Natural killer cell (primary cell): ENCODE results near the gene PHF23. TPM values are rescaled to one million over a fixed set of nuclear protein-coding genes. Genes with fewer than 3 reads are reported as not detected.
"Not testable (repeated sequence)": the region's sequence is repeated elsewhere in the genome, so short reads cannot be mapped to it uniquely, and the experiment has no call there.

Source experiments
- ATAC-seq, 3 donors: fragments of 150-1000 bp in 2 of 3; fragments of 200-7000 bp in 1 of 3; cut with Tn5 transposase; 1 replicate in 1 of 3; 2 replicates in 2 of 3; pipeline ENCODE4 v1.10.0; 2021; ENCODE audit warnings: mild to moderate bottlenecking in 2 of 3, moderate library complexity in 2 of 3
- DNase-seq, 2 donors: peaks; one replicate each; pipeline versions ENCODE4 v3.0.0 to v3.0.0-alpha.2; 2013 to 2021; ENCODE audit warnings: mixed read lengths in 1 of 2
- H3K27ac ChIP-seq: one replicate; pipeline ENCODE4 v1.5.1; 2013; ENCODE audit warnings: mild to moderate bottlenecking, low read length
- H3K27me3 ChIP-seq: one replicate; pipeline ENCODE4 v1.6.1; 2013; ENCODE audit warnings: low read length; ENCODE audit not compliant: control insufficient read depth, insufficient read depth
- H3K36me3 ChIP-seq: one replicate; pipeline ENCODE4 v1.6.1; 2013; ENCODE audit warnings: low read length; ENCODE audit not compliant: control insufficient read depth, insufficient read depth
- H3K4me1 ChIP-seq: one replicate; pipeline ENCODE4 v1.6.1; 2013; ENCODE audit warnings: low read length; ENCODE audit not compliant: control insufficient read depth, insufficient read depth
- H3K4me3 ChIP-seq: one replicate; pipeline ENCODE4 v1.5.1; 2013; ENCODE audit warnings: low read length
- H3K9me3 ChIP-seq: one replicate; pipeline ENCODE4 v1.6.1; 2013; ENCODE audit warnings: low read length; ENCODE audit not compliant: control insufficient read depth, insufficient read depth
- H3K27ac Mint-ChIP-seq, 2 donors: one replicate each; pipeline ENCODE4 v1.8.0; 2022; ENCODE audit warnings: mild to moderate bottlenecking in 2 of 2, mixed read lengths in 2 of 2, moderate library complexity in 1 of 2
- H3K27me3 Mint-ChIP-seq, 2 donors: one replicate each; pipeline ENCODE4 v1.8.0; 2022; ENCODE audit warnings: low read depth in 2 of 2, mixed read lengths in 2 of 2
- H3K36me3 Mint-ChIP-seq: one replicate; pipeline ENCODE4 v1.8.0; 2022; ENCODE audit warnings: mixed read lengths
- H3K4me1 Mint-ChIP-seq, 2 donors: one replicate each; pipeline ENCODE4 v1.8.0; 2022; ENCODE audit warnings: mixed read lengths in 2 of 2
- H3K4me3 Mint-ChIP-seq: one replicate; pipeline ENCODE4 v1.8.0; 2022; ENCODE audit warnings: mild to moderate bottlenecking, moderate library complexity, mixed read lengths
- H3K9me3 Mint-ChIP-seq, 2 donors: one replicate each; pipeline ENCODE4 v1.8.0; 2022; ENCODE audit warnings: mixed read lengths in 2 of 2
- WGBS: methylation state at CpG from one replicate; pipeline ENCODE4 v1.1.7; 2013; ENCODE audit warnings: missing lambda C conversion rate; ENCODE audit not compliant: insufficient coverage; 5-methylcytosine and 5-hydroxymethylcytosine counted together
- intact Hi-C: fragments of 100-400 bp; cut with micrococcal nuclease; formaldehyde crosslinking; loops from one replicate; pipeline ENCODE4 v1.14.2; 2022
- total RNA-seq, 4 donors: library from RNA; stranded (reverse); fragments of 120-200 nt in 1 of 4; gene quantifications; one replicate each; pipeline versions ENCODE4 v1.2.3 to v1.2.4, GENCODE V29; 2013 to 2022
- TF ChIP-seq, protein P1 (sequence below): fragments of 200-600 bp; IDR thresholded peaks from one replicate; pipeline ENCODE4 v1.8.0; 2022; ENCODE audit warnings: antibody characterized with exemption

The PHF23 gene
- total RNA-seq, 3 donors from 2014 or later (not counting 1 experiment from before 2014, with no cell fraction given): 19.3 to 32.3 (median 20.8) TPM

DNA sequence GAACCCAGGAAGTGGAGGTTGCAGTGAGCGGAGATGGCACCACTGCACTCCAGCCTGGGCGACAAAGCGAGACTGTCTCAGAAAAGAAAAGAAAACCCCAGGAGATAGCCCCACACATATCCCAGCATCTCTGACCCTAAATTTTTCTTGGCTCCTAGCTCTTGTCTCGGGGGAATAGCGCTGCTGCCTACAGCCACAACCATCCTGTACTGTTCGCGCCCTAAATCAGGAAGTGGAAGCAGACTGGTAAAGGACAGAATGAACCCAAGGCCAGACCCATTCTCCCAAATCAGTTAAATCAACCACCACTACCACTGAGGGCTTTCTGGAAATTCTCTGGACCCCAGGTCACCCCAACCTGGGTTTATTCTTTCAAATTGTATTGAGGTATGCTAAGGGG is 10.6 kb upstream of the PHF23 start:
- peak overlapping the region; percentile 92 for H3K4me3 Mint-ChIP-seq
- H3K36me3 ChIP-seq: peaks cover 24% of the 10 kb centered on the region
- peak overlapping the region; percentile 31 for H3K27ac ChIP-seq
- TF ChIP-seq, protein P1, sequence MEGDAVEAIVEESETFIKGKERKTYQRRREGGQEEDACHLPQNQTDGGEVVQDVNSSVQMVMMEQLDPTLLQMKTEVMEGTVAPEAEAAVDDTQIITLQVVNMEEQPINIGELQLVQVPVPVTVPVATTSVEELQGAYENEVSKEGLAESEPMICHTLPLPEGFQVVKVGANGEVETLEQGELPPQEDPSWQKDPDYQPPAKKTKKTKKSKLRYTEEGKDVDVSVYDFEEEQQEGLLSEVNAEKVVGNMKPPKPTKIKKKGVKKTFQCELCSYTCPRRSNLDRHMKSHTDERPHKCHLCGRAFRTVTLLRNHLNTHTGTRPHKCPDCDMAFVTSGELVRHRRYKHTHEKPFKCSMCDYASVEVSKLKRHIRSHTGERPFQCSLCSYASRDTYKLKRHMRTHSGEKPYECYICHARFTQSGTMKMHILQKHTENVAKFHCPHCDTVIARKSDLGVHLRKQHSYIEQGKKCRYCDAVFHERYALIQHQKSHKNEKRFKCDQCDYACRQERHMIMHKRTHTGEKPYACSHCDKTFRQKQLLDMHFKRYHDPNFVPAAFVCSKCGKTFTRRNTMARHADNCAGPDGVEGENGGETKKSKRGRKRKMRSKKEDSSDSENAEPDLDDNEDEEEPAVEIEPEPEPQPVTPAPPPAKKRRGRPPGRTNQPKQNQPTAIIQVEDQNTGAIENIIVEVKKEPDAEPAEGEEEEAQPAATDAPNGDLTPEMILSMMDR: no peak
- ATAC-seq (no peak), DNase-seq (no peak)
- H3K27me3 Mint-ChIP-seq: no peaks in the 10 kb centered on the region
- H3K9me3 ChIP-seq: no peaks in the 10 kb centered on the region
- WGBS: 71% methylated on average over 7 of the region's 7 CpGs
- peaks cover 41% of the 10 kb centered on the region in 2 donors for H3K4me1 Mint-ChIP-seq
- no peaks in the 10 kb centered on the region for H3K36me3 Mint-ChIP-seq
- no peak overlapping the region for H3K4me3 ChIP-seq
- H3K4me1 ChIP-seq: peaks cover 32% of the 10 kb centered on the region
- no peaks in the 10 kb centered on the region for H3K9me3 Mint-ChIP-seq
- intact Hi-C loops: loop anchor here (5.0 kb wide), 3 partner anchors 33 to 312 kb away; partner anchors contain the start of genes ACADVL, DLG4, POLR2A and SENP3
- H3K27me3 ChIP-seq: no peaks in the 10 kb centered on the region
- peak overlapping the region; percentile 93 to 98 for H3K27ac Mint-ChIP-seq

DNA sequence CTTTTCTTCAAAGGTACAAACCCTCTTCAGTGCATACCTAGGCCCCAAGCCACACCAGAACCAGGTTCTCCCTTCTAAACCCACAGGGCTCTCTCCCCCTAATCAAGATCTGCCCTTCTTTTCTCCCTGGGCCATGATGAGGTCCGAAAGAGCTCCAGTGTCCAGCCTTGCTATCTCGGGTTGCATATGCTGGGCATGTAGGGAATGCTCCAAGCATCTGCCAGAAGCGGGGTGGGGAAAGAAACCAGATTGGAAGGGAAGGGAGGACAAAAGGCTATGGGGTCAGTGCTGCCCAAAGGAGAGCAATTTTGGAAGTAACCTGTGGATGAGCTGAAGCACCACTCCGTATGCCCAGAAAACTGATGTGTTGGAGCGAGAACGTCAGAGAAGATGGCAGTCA is 10.0 kb upstream of the PHF23 start:
- Histone ChIP-seq H3K27ac (no peak overlapping the region), H3K4me3 (no peak overlapping the region), H3K4me1 (peaks cover 32% of the 10 kb centered on the region), H3K27me3 (no peaks in the 10 kb centered on the region), H3K9me3 (no peaks in the 10 kb centered on the region), H3K36me3 (peaks cover 25% of the 10 kb centered on the region)
- no peaks in the 10 kb centered on the region for H3K36me3 Mint-ChIP-seq
- peaks cover 38 to 41% of the 10 kb centered on the region in 2 donors for H3K4me1 Mint-ChIP-seq
- TF ChIP-seq, protein P1: no peak
- H3K9me3 Mint-ChIP-seq: no peaks in the 10 kb centered on the region
- 90% methylated on average over 6 of the region's 6 CpGs for WGBS
- intact Hi-C loops: no loop called here
- DNase-seq (no peak), ATAC-seq (no peak)
- H3K27me3 Mint-ChIP-seq: no peaks in the 10 kb centered on the region
- H3K27ac Mint-ChIP-seq: peak overlapping the region; percentile 60 to 98
- H3K4me3 Mint-ChIP-seq: peak overlapping the region; percentile 92

DNA sequence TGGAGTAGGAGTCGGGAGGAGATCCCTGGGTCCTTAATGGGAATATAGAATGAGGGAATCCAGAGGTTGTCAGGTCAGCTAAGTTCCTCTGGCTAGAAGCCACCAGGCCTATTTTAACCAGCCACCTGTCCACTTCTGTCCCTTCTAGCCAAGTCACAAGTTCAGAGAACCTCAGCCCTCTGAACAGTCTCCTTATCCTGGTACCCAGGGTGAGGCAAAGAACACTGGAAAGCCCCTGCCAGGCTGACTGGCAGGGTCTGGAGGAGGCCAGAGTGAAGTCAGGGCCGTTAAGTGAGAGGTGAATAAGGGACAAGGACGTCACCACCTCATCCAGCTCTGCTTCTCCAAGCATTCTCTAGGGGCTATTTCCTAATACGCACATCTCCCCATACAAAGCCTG is 9.5 kb upstream of the PHF23 start:
- H3K27ac Mint-ChIP-seq: peak overlapping the region; percentile 60 to 98
- H3K27me3 Mint-ChIP-seq: no peaks in the 10 kb centered on the region
- H3K27ac ChIP-seq: no peak overlapping the region
- no peaks in the 10 kb centered on the region for H3K9me3 ChIP-seq
- no peaks in the 10 kb centered on the region for H3K9me3 Mint-ChIP-seq
- TF ChIP-seq, protein P1: no peak
- H3K4me3 Mint-ChIP-seq: no peak overlapping the region
- DNase-seq (no peak), ATAC-seq (no peak)
- H3K4me3 ChIP-seq: no peak overlapping the region
- no peaks in the 10 kb centered on the region for H3K27me3 ChIP-seq
- peaks cover 32% of the 10 kb centered on the region for H3K4me1 ChIP-seq
- H3K36me3 Mint-ChIP-seq: no peaks in the 10 kb centered on the region
- peaks cover 38 to 41% of the 10 kb centered on the region in 2 donors for H3K4me1 Mint-ChIP-seq
- intact Hi-C loops: no loop called here
- H3K36me3 ChIP-seq: peaks cover 28% of the 10 kb centered on the region
- WGBS: 90% methylated on average over 3 of the region's 4 CpGs

DNA sequence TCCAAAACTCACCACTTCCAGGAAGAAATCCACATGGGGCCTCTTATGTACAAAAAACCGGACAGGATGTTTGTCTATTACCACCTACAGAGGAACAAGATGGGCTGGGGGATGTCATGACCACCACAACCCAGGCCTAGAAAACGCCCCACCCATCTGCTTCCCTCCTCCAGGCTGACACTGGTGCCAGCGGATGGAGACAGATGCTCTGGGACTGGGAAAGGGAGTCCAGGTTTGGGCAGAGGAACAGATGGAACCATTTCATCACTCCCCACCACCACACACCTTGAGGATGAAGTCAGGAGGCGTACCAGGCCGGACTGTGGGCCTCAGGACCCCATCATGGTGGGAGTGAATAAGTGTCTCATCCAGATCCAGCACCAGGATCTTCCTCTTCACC is 7.5 kb upstream of the PHF23 start:
- intact Hi-C loops: no loop called here
- H3K4me1 Mint-ChIP-seq: peaks cover 43 to 45% of the 10 kb centered on the region in 2 donors
- no peak overlapping the region for H3K4me3 ChIP-seq
- peaks cover 33% of the 10 kb centered on the region for H3K4me1 ChIP-seq
- H3K27me3 Mint-ChIP-seq: no peaks in the 10 kb centered on the region
- peaks cover 25% of the 10 kb centered on the region for H3K36me3 ChIP-seq
- no peaks in the 10 kb centered on the region for H3K36me3 Mint-ChIP-seq
- no peak overlapping the region for H3K27ac ChIP-seq
- H3K27me3 ChIP-seq: no peaks in the 10 kb centered on the region
- no peaks in the 10 kb centered on the region for H3K9me3 ChIP-seq
- no peak overlapping the region for H3K27ac Mint-ChIP-seq
- 100% methylated on average over 2 of the region's 5 CpGs for WGBS
- peak overlapping the region; percentile 22 for H3K4me3 Mint-ChIP-seq
- DNase-seq (no peak), ATAC-seq (no peak)
- TF ChIP-seq, protein P1: no peak
- H3K9me3 Mint-ChIP-seq: no peaks in the 10 kb centered on the region

DNA sequence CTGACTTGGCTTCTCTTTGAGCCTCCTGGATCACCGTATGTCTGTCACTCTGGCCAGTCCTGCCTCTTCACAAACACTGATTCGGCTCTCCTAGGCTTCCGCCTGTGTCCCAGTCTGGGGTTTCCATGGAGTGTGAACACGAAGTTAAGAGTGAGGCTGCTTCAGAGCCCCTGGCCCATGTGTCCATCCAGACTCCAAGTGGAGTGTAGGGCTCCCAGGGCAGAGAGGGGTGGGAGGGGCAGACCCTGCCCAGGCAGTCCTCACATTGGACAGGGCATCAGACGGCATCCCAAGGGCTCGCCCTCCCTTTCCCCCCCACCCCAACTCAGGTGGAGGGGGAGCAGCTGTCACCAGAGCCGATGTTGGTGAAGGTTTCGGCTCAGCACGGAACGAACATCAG is 4.6 kb upstream of the PHF23 start:
- not testable (repeated sequence) for ATAC-seq, H3K36me3 Mint-ChIP-seq, H3K27ac ChIP-seq, DNase-seq, H3K27me3 ChIP-seq, H3K9me3 Mint-ChIP-seq, H3K9me3 ChIP-seq, H3K4me3 ChIP-seq, H3K27me3 Mint-ChIP-seq
- Histone ChIP-seq H3K4me1 (peaks cover 32% of the 10 kb centered on the region), H3K36me3 (peaks cover 34% of the 10 kb centered on the region)
- Mint-ChIP-seq H3K4me3 (peak overlapping the region; percentile 50), H3K27ac (peak overlapping the region; percentile 97 to 99), H3K4me1 (peaks cover 42 to 49% of the 10 kb centered on the region in 2 donors)
- 96% methylated on average over 8 of the region's 10 CpGs for WGBS
- intact Hi-C loops: loop anchor here (1.0 to 2.0 kb wide), 2 partner anchors 8 to 63 kb away; partner anchors contain the start of genes EIF5A and ELP5
